Measurements from ENCODE around the gene EXOC3L1.
A peak's percentile ranks its signal among the peaks of the same experiment; 100 is the strongest.

Gene EXOC3L1

GRCh38 chr16:67195676-67196075, 5.7 kb upstream of the EXOC3L1 start:
- Histone ChIP-seq H2BK5ac (ENCODE audit: low read length) (no peak overlapping the region), H3K9me3 (replicated peaks in 1 of 2; ENCODE audit: control insufficient read depth in 2 of 2, insufficient read depth in 1 of 2, low read depth in 1 of 2, low read length in 2 of 2) (no peaks in the 10 kb centered on the region), H3K27me3 (ENCODE audit: control insufficient read depth in 3 of 3, insufficient read depth in 3 of 3, low read depth in 1 of 3, low read length in 3 of 3) (peaks cover 0 to 5% (median 0%) of the 10 kb centered on the region in 3 experiments), H4K8ac (ENCODE audit: low read depth, low read length) (no peak overlapping the region), H3K9ac (ENCODE audit: low read depth, low read length, poor library complexity) (no peak overlapping the region), H3K79me1 (ENCODE audit: low read depth, low read length) (peaks cover 8% of the 10 kb centered on the region), H3K4me2 (ENCODE audit: insufficient read depth, low read length, poor library complexity, severe bottlenecking) (no peak overlapping the region), H2AK5ac (ENCODE audit: low read depth, low read length) (no peak overlapping the region), H2BK120ac (ENCODE audit: low read depth, low read length) (no peak overlapping the region), H3K14ac (ENCODE audit: low read length) (no peak overlapping the region), H3K4me3 (ENCODE audit: low read length in 2 of 2) (no peak overlapping the region), H2BK12ac (ENCODE audit: low read length) (no peak overlapping the region), H3K23ac (ENCODE audit: low read depth, low read length, poor library complexity) (no peak overlapping the region), H2AFZ (ENCODE audit: low read length) (no peak overlapping the region), H3K4me1 (ENCODE audit: control insufficient read depth in 2 of 2, insufficient read depth in 1 of 2, low read depth in 1 of 2, low read length in 2 of 2) (peaks cover 12 to 19% of the 10 kb centered on the region in 2 donors), H4K91ac (ENCODE audit: low read depth, low read length, poor library complexity) (no peak overlapping the region), H3K4ac (ENCODE audit: low read length) (no peak overlapping the region), H3K27ac (replicated peaks; ENCODE audit: low read length) (no peak overlapping the region), H2BK15ac (ENCODE audit: low read length) (no peak overlapping the region), H3K18ac (ENCODE audit: low read length) (no peak overlapping the region), H3K36me3 (replicated peaks in 1 of 2; ENCODE audit: control insufficient read depth in 2 of 2, insufficient read depth in 2 of 2, low read length in 2 of 2) (peaks cover 49 to 68% of the 10 kb centered on the region in 2 donors)
- no peak for DNase-seq (ENCODE audit: low spot score)
- WGBS, 2 donors (ENCODE audit: extremely low coverage in 2 of 2, insufficient read length in 2 of 2, insufficient replicate concordance in 1 of 2) = no CpG with 5 or more reads among the region's 5 CpGs

- Histone ChIP-seq H3K18ac (ENCODE audit: low read length) (no peak overlapping the region), H4K91ac (ENCODE audit: low read depth, low read length, poor library complexity) (no peak overlapping the region), H3K4me1 (ENCODE audit: control insufficient read depth in 2 of 2, insufficient read depth in 1 of 2, low read depth in 1 of 2, low read length in 2 of 2) (peaks cover 14 to 20% of the 10 kb centered on the region in 2 donors), H3K27ac (replicated peaks; ENCODE audit: low read length) (no peak overlapping the region), H3K9ac (ENCODE audit: low read depth, low read length, poor library complexity) (no peak overlapping the region), H3K4me3 (ENCODE audit: low read length in 2 of 2) (no peak overlapping the region), H3K4me2 (ENCODE audit: insufficient read depth, low read length, poor library complexity, severe bottlenecking) (no peak overlapping the region), H2AFZ (ENCODE audit: low read length) (no peak overlapping the region), H3K14ac (ENCODE audit: low read length) (no peak overlapping the region), H2AK5ac (ENCODE audit: low read depth, low read length) (no peak overlapping the region), H3K27me3 (ENCODE audit: control insufficient read depth in 3 of 3, insufficient read depth in 3 of 3, low read depth in 1 of 3, low read length in 3 of 3) (no peaks in the 10 kb centered on the region), H2BK12ac (ENCODE audit: low read length) (no peak overlapping the region), H2BK120ac (ENCODE audit: low read depth, low read length) (no peak overlapping the region), H3K79me1 (ENCODE audit: low read depth, low read length) (peaks cover 8% of the 10 kb centered on the region), H3K23ac (ENCODE audit: low read depth, low read length, poor library complexity) (no peak overlapping the region), H3K4ac (ENCODE audit: low read length) (no peak overlapping the region), H2BK5ac (ENCODE audit: low read length) (no peak overlapping the region), H3K9me3 (replicated peaks in 1 of 2; ENCODE audit: control insufficient read depth in 2 of 2, insufficient read depth in 1 of 2, low read depth in 1 of 2, low read length in 2 of 2) (no peaks in the 10 kb centered on the region), H2BK15ac (ENCODE audit: low read length) (no peak overlapping the region), H3K36me3 (replicated peaks in 1 of 2; ENCODE audit: control insufficient read depth in 2 of 2, insufficient read depth in 2 of 2, low read length in 2 of 2) (peaks cover 47 to 56% of the 10 kb centered on the region in 2 donors), H4K8ac (ENCODE audit: low read depth, low read length) (no peak overlapping the region)
- WGBS, 2 donors (ENCODE audit: extremely low coverage in 2 of 2, insufficient read length in 2 of 2, insufficient replicate concordance in 1 of 2) = no CpG with 5 or more reads among the region's 6 CpGs
- no peak for DNase-seq (ENCODE audit: low spot score)
Measured at GRCh38 chr16:67194260-67194659, 4.3 kb upstream of the EXOC3L1 start.

DNA sequence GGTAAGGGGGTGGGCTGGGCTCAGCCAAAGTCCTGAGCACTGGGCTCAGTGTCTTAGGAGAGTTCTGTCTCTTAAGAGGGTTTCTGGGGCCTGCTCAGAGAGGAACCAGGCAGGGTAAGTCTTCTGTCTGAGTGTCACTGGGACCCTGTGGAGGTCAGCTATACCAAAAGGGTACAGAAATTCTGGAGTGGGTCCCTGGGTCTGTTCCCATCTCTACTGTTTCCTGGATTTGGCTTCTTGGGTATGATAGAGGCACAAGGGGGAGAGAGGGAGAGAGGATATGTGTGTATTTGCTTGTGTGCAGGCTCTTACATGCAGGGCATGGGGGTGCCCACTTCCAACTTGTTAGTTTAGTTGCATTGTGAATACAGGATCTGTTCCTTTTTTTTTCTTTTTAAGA, 3.6 kb upstream of the EXOC3L1 start:
- Histone ChIP-seq H2BK120ac (ENCODE audit: low read depth, low read length) (no peak overlapping the region), H2BK12ac (ENCODE audit: low read length) (no peak overlapping the region), H3K9me3 (replicated peaks in 1 of 2; ENCODE audit: control insufficient read depth in 2 of 2, insufficient read depth in 1 of 2, low read depth in 1 of 2, low read length in 2 of 2) (no peaks in the 10 kb centered on the region), H3K4ac (ENCODE audit: low read length) (no peak overlapping the region), H3K36me3 (replicated peaks in 1 of 2; ENCODE audit: control insufficient read depth in 2 of 2, insufficient read depth in 2 of 2, low read length in 2 of 2) (peaks cover 47 to 55% of the 10 kb centered on the region in 2 donors), H2BK15ac (ENCODE audit: low read length) (no peak overlapping the region), H3K23ac (ENCODE audit: low read depth, low read length, poor library complexity) (no peak overlapping the region), H3K79me1 (ENCODE audit: low read depth, low read length) (peaks cover 8% of the 10 kb centered on the region), H4K91ac (ENCODE audit: low read depth, low read length, poor library complexity) (no peak overlapping the region), H2AFZ (ENCODE audit: low read length) (no peak overlapping the region), H3K27ac (replicated peaks; ENCODE audit: low read length) (no peak overlapping the region), H3K4me3 (ENCODE audit: low read length in 2 of 2) (peak overlapping the region in 1 of 2 donors; percentile 99), H3K9ac (ENCODE audit: low read depth, low read length, poor library complexity) (no peak overlapping the region), H2AK5ac (ENCODE audit: low read depth, low read length) (no peak overlapping the region), H4K8ac (ENCODE audit: low read depth, low read length) (no peak overlapping the region), H3K4me2 (ENCODE audit: insufficient read depth, low read length, poor library complexity, severe bottlenecking) (no peak overlapping the region), H3K14ac (ENCODE audit: low read length) (no peak overlapping the region), H3K27me3 (ENCODE audit: control insufficient read depth in 3 of 3, insufficient read depth in 3 of 3, low read depth in 1 of 3, low read length in 3 of 3) (no peaks in the 10 kb centered on the region), H3K4me1 (ENCODE audit: control insufficient read depth in 2 of 2, insufficient read depth in 1 of 2, low read depth in 1 of 2, low read length in 2 of 2) (peaks cover 11 to 20% of the 10 kb centered on the region in 2 donors), H3K18ac (ENCODE audit: low read length) (no peak overlapping the region), H2BK5ac (ENCODE audit: low read length) (no peak overlapping the region)
- no peak for DNase-seq (ENCODE audit: low spot score)

DNA sequence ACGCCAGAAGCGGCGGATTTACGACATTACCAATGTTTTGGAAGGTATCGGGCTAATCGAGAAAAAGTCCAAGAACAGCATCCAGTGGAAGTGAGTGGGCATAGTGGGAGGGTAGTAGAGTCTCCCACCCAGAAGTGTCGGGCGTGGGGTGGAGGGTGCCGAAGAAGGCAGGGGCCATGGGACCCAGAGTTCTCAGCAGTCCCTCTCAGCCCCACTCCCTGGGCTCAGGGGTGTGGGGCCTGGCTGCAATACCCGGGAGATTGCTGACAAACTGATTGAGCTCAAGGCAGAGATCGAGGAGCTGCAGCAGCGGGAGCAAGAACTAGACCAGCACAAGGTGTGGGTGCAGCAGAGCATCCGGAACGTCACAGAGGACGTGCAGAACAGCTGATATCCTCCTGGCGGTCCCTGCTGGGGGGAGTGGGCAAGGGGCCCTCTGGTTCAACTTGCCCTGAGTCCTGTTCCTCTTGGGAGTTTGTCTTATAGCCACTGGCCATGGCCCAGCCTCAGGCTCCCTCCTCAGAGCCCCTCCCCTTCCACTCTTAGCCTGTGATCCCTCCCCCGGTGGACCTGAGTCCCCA, 2.9 kb upstream of the EXOC3L1 start:
- Histone ChIP-seq H3K18ac (ENCODE audit: low read length) (no peak overlapping the region), H3K79me1 (ENCODE audit: low read depth, low read length) (peaks cover 8% of the 10 kb centered on the region), H4K91ac (ENCODE audit: low read depth, low read length, poor library complexity) (no peak overlapping the region), H3K23ac (ENCODE audit: low read depth, low read length, poor library complexity) (peak overlapping the region; percentile 94), H3K9me3 (replicated peaks in 1 of 2; ENCODE audit: control insufficient read depth in 2 of 2, insufficient read depth in 1 of 2, low read depth in 1 of 2, low read length in 2 of 2) (no peaks in the 10 kb centered on the region), H3K4me2 (ENCODE audit: insufficient read depth, low read length, poor library complexity, severe bottlenecking) (peak overlapping the region; percentile 88), H3K14ac (ENCODE audit: low read length) (peak overlapping the region; percentile 90), H2BK12ac (ENCODE audit: low read length) (no peak overlapping the region), H3K27ac (replicated peaks; ENCODE audit: low read length) (no peak overlapping the region), H2AFZ (ENCODE audit: low read length) (no peak overlapping the region), H3K36me3 (replicated peaks in 1 of 2; ENCODE audit: control insufficient read depth in 2 of 2, insufficient read depth in 2 of 2, low read length in 2 of 2) (peaks cover 42 to 48% of the 10 kb centered on the region in 2 donors), H3K27me3 (ENCODE audit: control insufficient read depth in 3 of 3, insufficient read depth in 3 of 3, low read depth in 1 of 3, low read length in 3 of 3) (no peaks in the 10 kb centered on the region), H2BK120ac (ENCODE audit: low read depth, low read length) (no peak overlapping the region), H2BK5ac (ENCODE audit: low read length) (peak overlapping the region; percentile 79), H3K4ac (ENCODE audit: low read length) (no peak overlapping the region), H4K8ac (ENCODE audit: low read depth, low read length) (no peak overlapping the region), H3K4me1 (ENCODE audit: control insufficient read depth in 2 of 2, insufficient read depth in 1 of 2, low read depth in 1 of 2, low read length in 2 of 2) (peaks cover 11 to 20% of the 10 kb centered on the region in 2 donors), H2BK15ac (ENCODE audit: low read length) (no peak overlapping the region), H2AK5ac (ENCODE audit: low read depth, low read length) (peak overlapping the region; percentile 99), H3K9ac (ENCODE audit: low read depth, low read length, poor library complexity) (peak overlapping the region; percentile 100), H3K4me3 (ENCODE audit: low read length in 2 of 2) (peak overlapping the region; percentile 95 to 99)
- DNase-seq (ENCODE audit: low spot score) = no peak
- no CpG with 5 or more reads among the region's 17 CpGs for WGBS, 2 donors (ENCODE audit: extremely low coverage in 2 of 2, insufficient read length in 2 of 2, insufficient replicate concordance in 1 of 2)

Measured in neuronal stem cell (in vitro differentiated cells).